IMR-90 (cell line): ENCODE results near the gene CELSR2. TPM values are rescaled to one million over a fixed set of nuclear protein-coding genes. Genes with fewer than 3 reads are reported as not detected.

ENCODE experiments used
- ATAC-seq: fragments of 200-7000 bp; cut with Tn5 transposase; 2 replicates; pipeline ENCODE4 v1.9.1; 2020; ENCODE audit warnings: low read depth, mild to moderate bottlenecking, moderate library complexity
- BruUV-seq: library from RNA; stranded (reverse); fragments of 400-500 nt; replicated peaks from 2 replicates; lab custom pipeline; 2021; lab: Mats Ljungman, UMichigan
- CTCF ChIA-PET: fragments of 300-600 bp; formaldehyde crosslinking; extraction: SDS; loops from one replicate; lab custom pipeline; 2021; ENCODE audit warnings: antibody characterized with exemption; lab: Yijun Ruan, JAX
- POLR2A ChIA-PET: fragments of 300-600 bp; sonication (Branson Sonifier 250); formaldehyde crosslinking; loops from one replicate; lab custom pipeline; 2022; ENCODE audit warnings: antibody characterized with exemption; ENCODE audit not compliant: unreplicated experiment; lab: Charles Lee
- DNase-seq: peaks from one replicate; pipeline ENCODE4 v3.0.0; 2013
- H2AFZ ChIP-seq: replicated peaks from 2 replicates; pipeline ENCODE3; 2013; ENCODE audit warnings: low read length, mild to moderate bottlenecking; ENCODE audit not compliant: poor library complexity
- H2AK5ac ChIP-seq: 2 replicates; pipeline ENCODE4 v1.6.1; 2013; ENCODE audit warnings: low read depth, low read length, inconsistent platforms
- H2AK9ac ChIP-seq: replicated peaks from 2 replicates; pipeline ENCODE3; 2013; ENCODE audit warnings: mild to moderate bottlenecking, low read depth, low read length, moderate library complexity; ENCODE audit not compliant: poor library complexity
- H2BK120ac ChIP-seq: 2 replicates; pipeline ENCODE4 v1.6.1; 2013; ENCODE audit warnings: low read depth, low read length, inconsistent platforms
- H2BK15ac ChIP-seq: 3 replicates; pipeline ENCODE4 v1.6.1; 2013; ENCODE audit warnings: low read depth, low read length, inconsistent platforms
- H2BK20ac ChIP-seq: 2 replicates; pipeline ENCODE4 v1.6.1; 2013; ENCODE audit warnings: low read depth, mild to moderate bottlenecking, inconsistent platforms, low read length, moderate library complexity
- H2BK5ac ChIP-seq: 2 replicates; pipeline ENCODE4 v1.6.1; 2013; ENCODE audit warnings: mild to moderate bottlenecking, low read depth, low read length, inconsistent platforms; ENCODE audit not compliant: poor library complexity, severe bottlenecking
- H3K14ac ChIP-seq: replicated peaks from 2 replicates; pipeline ENCODE4 v1.6.1; 2013; ENCODE audit warnings: low read depth, low read length, inconsistent platforms
- H3K18ac ChIP-seq: 2 replicates; pipeline ENCODE4 v1.6.1; 2013; ENCODE audit warnings: low read depth, low read length, control low read depth
- H3K23ac ChIP-seq: 2 replicates; pipeline ENCODE4 v1.6.1; 2013; ENCODE audit warnings: low read depth, low read length, inconsistent platforms
- H3K27ac ChIP-seq: 2 replicates; pipeline ENCODE4 v1.5.1; 2013; ENCODE audit warnings: mild to moderate bottlenecking, control low read depth, low read length; ENCODE audit not compliant: insufficient read depth
- H3K27me3 ChIP-seq: 2 replicates; pipeline ENCODE4 v1.6.1; 2013; ENCODE audit warnings: low read length; ENCODE audit not compliant: control insufficient read depth, insufficient read depth
- H3K36me3 ChIP-seq: 2 replicates; pipeline ENCODE4 v1.6.1; 2013; ENCODE audit warnings: low read length, mixed read lengths; ENCODE audit not compliant: control insufficient read depth, insufficient read depth
- H3K4ac ChIP-seq: 2 replicates; pipeline ENCODE4 v1.6.1; 2013; ENCODE audit warnings: low read depth, low read length, inconsistent platforms
- H3K4me1 ChIP-seq: 2 replicates; pipeline ENCODE4 v1.6.1; 2013; ENCODE audit warnings: low read length, mixed read lengths; ENCODE audit not compliant: control insufficient read depth, insufficient read depth
- H3K4me2 ChIP-seq: 2 replicates; pipeline ENCODE4 v1.6.1; 2013; ENCODE audit warnings: low read depth, mild to moderate bottlenecking, control low read depth, low read length, moderate library complexity
- H3K4me3 ChIP-seq: 2 replicates; pipeline ENCODE4 v1.5.1; 2013; ENCODE audit warnings: low read depth, mild to moderate bottlenecking, control low read depth, low read length, moderate library complexity; ENCODE audit not compliant: insufficient read depth
- H3K56ac ChIP-seq: 2 replicates; pipeline ENCODE4 v1.6.1; 2013; ENCODE audit warnings: low read length, inconsistent platforms; ENCODE audit not compliant: insufficient read depth; ENCODE audit errors: extremely low read depth
- H3K79me1 ChIP-seq, 2 experiments: 2 replicates each; pipeline ENCODE4 v1.6.1; 2013; ENCODE audit warnings: low read length in 2 of 2, inconsistent platforms in 1 of 2, low read depth in 1 of 2
- H3K9ac ChIP-seq: 2 replicates; pipeline ENCODE4 v1.6.1; 2013; ENCODE audit warnings: low read depth, low read length, control low read depth
- H3K9me1 ChIP-seq: 2 replicates; pipeline ENCODE4 v1.6.1; 2013; ENCODE audit warnings: low read length, inconsistent platforms; ENCODE audit not compliant: insufficient read depth
- H3K9me3 ChIP-seq: 2 replicates; pipeline ENCODE4 v1.6.1; 2013; ENCODE audit warnings: low read length; ENCODE audit not compliant: control insufficient read depth, insufficient read depth
- H4K20me1 ChIP-seq: 2 replicates; pipeline ENCODE4 v1.6.1; 2013; ENCODE audit warnings: low read length, inconsistent platforms; ENCODE audit not compliant: insufficient read depth
- H4K5ac ChIP-seq: 2 replicates; pipeline ENCODE4 v1.6.1; 2013; ENCODE audit warnings: mild to moderate bottlenecking, low read depth, low read length, control low read depth
- H4K8ac ChIP-seq, 2 experiments: 2 replicates each; pipeline ENCODE4 v1.6.1; 2013; ENCODE audit warnings: low read depth in 2 of 2, low read length in 2 of 2, control low read depth in 1 of 2, inconsistent platforms in 1 of 2
- H4K91ac ChIP-seq: 2 replicates; pipeline ENCODE4 v1.6.1; 2013; ENCODE audit warnings: low read depth, low read length, inconsistent platforms; ENCODE audit not compliant: insufficient read depth
- BHLHE40 ChIP-seq: fragments of 150-350 bp; IDR thresholded peaks from 2 replicates; pipeline ENCODE4 v1.6.1; 2016; ENCODE audit warnings: mild to moderate bottlenecking, low read depth, low read length
- CEBPB ChIP-seq: IDR thresholded peaks from 2 replicates; pipeline ENCODE4 v1.6.1; 2012; ENCODE audit warnings: low read depth, low read length, improper control_type of control experiment
- CHD1 ChIP-seq: IDR thresholded peaks from 2 replicates; pipeline ENCODE4 v1.6.1; 2012; ENCODE audit warnings: low read depth, low read length, improper control_type of control experiment
- CTCF ChIP-seq: conservative IDR thresholded peaks from 2 replicates; pipeline ENCODE4 v1.5.1; 2012; ENCODE audit warnings: mild to moderate bottlenecking, low read depth, low read length, improper control_type of control experiment
- FOS ChIP-seq: fragments of 150-350 bp; IDR thresholded peaks from 2 replicates; pipeline ENCODE4 v1.6.1; 2016; ENCODE audit warnings: low read depth, low read length
- MAFK ChIP-seq: IDR thresholded peaks from 2 replicates; pipeline ENCODE4 v1.6.1; 2012; ENCODE audit warnings: low read depth, low read length, improper control_type of control experiment
- MAZ ChIP-seq: IDR thresholded peaks from 2 replicates; pipeline ENCODE4 v1.6.1; 2012; ENCODE audit warnings: low read depth, mild to moderate bottlenecking, low read length, improper control_type of control experiment, moderate library complexity, borderline replicate concordance
- MXI1 ChIP-seq: IDR thresholded peaks from 2 replicates; pipeline ENCODE4 v1.6.1; 2012; ENCODE audit warnings: low read depth, mild to moderate bottlenecking, low read length, moderate library complexity, borderline replicate concordance
- NFE2L2 ChIP-seq: fragments of 150-350 bp; IDR thresholded peaks from 2 replicates; pipeline ENCODE4 v1.6.1; 2016; ENCODE audit warnings: low read depth, mild to moderate bottlenecking, low read length
- POLR2A ChIP-seq: IDR thresholded peaks from 2 replicates; pipeline ENCODE4 v1.6.1; 2012; ENCODE audit warnings: mild to moderate bottlenecking, low read depth, low read length
- RAD21 ChIP-seq: IDR thresholded peaks from 2 replicates; pipeline ENCODE4 v1.6.1; 2012; ENCODE audit warnings: low read length, improper control_type of control experiment
- RCOR1 ChIP-seq: IDR thresholded peaks from 2 replicates; pipeline ENCODE4 v1.6.1; 2012; ENCODE audit warnings: mild to moderate bottlenecking, low read length, improper control_type of control experiment; ENCODE audit not compliant: insufficient replicate concordance
- RFX5 ChIP-seq: IDR thresholded peaks from 2 replicates; pipeline ENCODE4 v1.8.0; 2012; ENCODE audit warnings: low read depth, mild to moderate bottlenecking, low read length, moderate library complexity
- SMC3 ChIP-seq: fragments of 150-350 bp; IDR thresholded peaks from 2 replicates; pipeline ENCODE4 v1.6.1; 2016; ENCODE audit warnings: low read depth, mild to moderate bottlenecking, antibody characterized with exemption, low read length, moderate library complexity
- USF2 ChIP-seq: fragments of 150-350 bp; IDR thresholded peaks from 2 replicates; pipeline ENCODE4 v1.6.1; 2017; ENCODE audit warnings: mild to moderate bottlenecking, antibody characterized with exemption, low read length, low read depth
- WGBS, 2 experiments: methylation state at CpG; one replicate each; pipeline versions ENCODE4 v1.1.5 to v1.1.7; 2013; ENCODE audit warnings: missing lambda C conversion rate in 2 of 2; ENCODE audit not compliant: insufficient read length in 1 of 2; ENCODE audit errors: extremely low coverage in 2 of 2; 5-methylcytosine and 5-hydroxymethylcytosine counted together
- dilution Hi-C: fragments of 300-500 bp; cut with HindIII; formaldehyde crosslinking; loops from one replicate; pipeline ENCODE4 v1.14.3; 2018; ENCODE audit warnings: low sequenced_read_pairs; ENCODE audit not compliant: unreplicated experiment
- in situ Hi-C: fragments of 300-500 bp; cut with MboI; formaldehyde crosslinking; loops from 3 replicates; pipeline ENCODE4 v1.14.3; 2019; ENCODE audit warnings: low sequenced_read_pairs, inconsistent platforms, mixed read lengths
- intact Hi-C: fragments of 100-400 bp; cut with micrococcal nuclease; formaldehyde crosslinking; loops from 2 replicates; pipeline ENCODE4 v1.10.0; 2022
- polyA plus RNA-seq, 3 experiments: library from polyadenylated mRNA; depleted of rRNA; stranded (reverse); fragments of >200 nt; gene quantifications; 2 replicates each; pipeline ENCODE4 v1.2.3, GENCODE V29; 2012; ENCODE audit warnings: low replicate concordance in 1 of 3
- total RNA-seq: library from RNA; depleted of rRNA; stranded (reverse); fragments of >200 nt; gene quantifications from 2 replicates; pipeline ENCODE4 v1.2.3, GENCODE V29; 2012

CELSR2 gene
- total and polyA plus RNA-seq, 2 of the 4 experiments (the other 2 are of a cell fraction), result 1.3 to 5.3 TPM

- no TSS peak for BruUV-seq
- Histone ChIP-seq H3K4me2 (no peak overlapping the region), H3K36me3 (no peaks in the 10 kb centered on the region), H2BK5ac (peak overlapping the region; percentile 48), H3K18ac (peak overlapping the region; percentile 14; the same call in 1 of the 2 replicates), H3K14ac (peak overlapping the region; percentile 42; the same call in 1 of the 2 replicates), H2AK9ac (peak overlapping the region; percentile 58), H3K9me1 (peaks cover 45% of the 10 kb centered on the region), H3K4ac (peak overlapping the region; percentile 59), H3K9me3 (no peaks in the 10 kb centered on the region), H4K20me1 (peaks cover 4% of the 10 kb centered on the region; the same call in 1 of the 2 replicates), H3K23ac (no peak overlapping the region), H4K91ac (peak overlapping the region; percentile 20; the same call in 1 of the 2 replicates), H2BK20ac (peak overlapping the region; percentile 42), H2BK120ac (peak overlapping the region; percentile 97; the same call in 1 of the 2 replicates), H3K27ac (no peak overlapping the region; the same call in 1 of the 2 replicates), H3K27me3 (no peaks in the 10 kb centered on the region), H3K56ac (no peak overlapping the region), H3K9ac (no peak overlapping the region), H2AK5ac (peak overlapping the region; percentile 94), H4K8ac (peak overlapping the region in 1 of 2 experiments; percentile 13; a peak in 1 of 4 replicates), H3K4me3 (no peak overlapping the region), H3K79me1 (peaks cover 0 to 11% of the 10 kb centered on the region in 2 experiments; a peak in 1 of 4 replicates), H2AFZ (peak overlapping the region; percentile 67), H2BK15ac (peak overlapping the region; percentile 56; the same call in 2 of the 3 replicates), H3K4me1 (peaks cover 26% of the 10 kb centered on the region), H4K5ac (no peak overlapping the region)
- dilution Hi-C loops (no loop called here), in situ Hi-C loops (no loop called here), intact Hi-C loops (loop anchor here (5.0 kb wide), 1 partner anchor 101 kb away; the partner anchor contains the start of gene SORT1)
- ATAC-seq (no peak), DNase-seq (no peak)
- TF ChIP-seq FOS, result no peak
- no peak for TF ChIP-seq SMC3
- no peak for TF ChIP-seq MAZ
- no peak for TF ChIP-seq RAD21
- TF ChIP-seq RFX5, result no peak
- no peak for TF ChIP-seq MAFK
- TF ChIP-seq RCOR1, result no peak
- no peak for TF ChIP-seq CTCF
- no peak for TF ChIP-seq USF2
- TF ChIP-seq MXI1, result no peak
- TF ChIP-seq POLR2A, result no peak
- TF ChIP-seq CHD1, result no peak
- TF ChIP-seq NFE2L2, result no peak
- no peak for TF ChIP-seq CEBPB
- TF ChIP-seq BHLHE40, result no peak
- WGBS, 2 experiments, result 92% methylated on average over 12 of the region's 16 CpGs; no CpG with 5 or more reads in 1 of the 2 experiments
- ChIA-PET POLR2A (no interaction called here), CTCF (no interaction called here)
Observed at GRCh38 chr1:109296782-109297181, 47.4 kb downstream of the CELSR2 start.
